GM19468 (cell line): Measurements from ENCODE around the gene STT3A.

ENCODE experiments used
- ATAC-seq: cut with Tn5 transposase; IDR thresholded peaks from one replicate; pipeline ENCODE4 v1.9.1; 2021; ENCODE audit warnings: mild to moderate bottlenecking, moderate library complexity, moderate number of reproducible peaks; ENCODE audit not compliant: unreplicated experiment; ENCODE audit errors: extremely low read depth

STT3A gene

DNA sequence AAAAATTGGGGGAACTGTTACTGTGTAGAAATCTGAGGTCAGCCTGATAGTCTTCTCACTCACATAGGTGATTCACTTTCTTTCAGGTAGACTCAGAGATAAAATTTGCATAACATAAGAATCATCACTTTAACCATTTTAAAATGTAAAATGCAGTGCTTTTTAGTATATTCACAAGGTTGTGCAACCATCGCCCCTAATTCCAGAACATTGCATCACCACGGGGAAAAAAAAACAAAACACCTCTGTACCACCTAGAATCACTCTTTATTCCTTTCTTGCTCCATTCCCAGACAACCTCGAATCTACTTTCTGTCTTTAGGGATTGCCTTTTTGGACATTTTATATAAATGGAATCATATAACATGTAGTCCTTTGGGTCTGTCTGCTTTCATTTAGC, 53.2 kb downstream of the STT3A start:
- no peak for ATAC-seq

DNA sequence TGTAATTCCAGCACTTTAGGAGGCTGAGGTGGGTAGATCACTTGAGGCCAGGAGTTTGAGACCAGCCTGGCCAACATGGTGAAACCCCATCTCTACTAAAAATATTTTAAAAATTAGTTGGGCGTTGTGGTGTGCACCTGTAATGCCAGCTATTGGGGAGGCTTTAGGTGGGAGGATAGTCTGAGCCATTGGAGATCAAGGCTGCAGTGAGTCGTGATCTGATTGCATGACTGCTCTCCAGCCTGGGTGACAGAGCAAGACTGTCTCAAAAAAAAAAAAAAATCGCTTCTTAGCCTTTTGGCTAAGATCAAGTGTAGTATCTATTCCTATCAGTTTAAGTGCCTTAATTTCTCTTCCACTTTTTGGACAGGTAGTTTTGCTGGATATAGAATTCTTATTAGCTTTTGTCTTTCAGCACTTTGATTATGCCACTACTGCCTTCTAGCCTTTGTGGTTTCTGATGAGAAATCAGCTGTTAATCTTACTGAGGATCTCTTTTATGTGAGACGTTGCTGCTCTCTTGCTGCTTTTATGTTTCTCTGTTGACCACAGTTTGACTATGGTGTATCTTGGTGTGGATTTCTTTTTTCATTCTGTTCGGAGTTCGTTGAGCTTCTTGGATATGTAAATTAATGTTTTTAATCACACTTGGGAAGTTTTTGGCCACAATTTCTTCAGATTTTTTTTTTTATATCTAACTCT, 57.0 kb downstream of the STT3A start:
- no peak for ATAC-seq

DNA sequence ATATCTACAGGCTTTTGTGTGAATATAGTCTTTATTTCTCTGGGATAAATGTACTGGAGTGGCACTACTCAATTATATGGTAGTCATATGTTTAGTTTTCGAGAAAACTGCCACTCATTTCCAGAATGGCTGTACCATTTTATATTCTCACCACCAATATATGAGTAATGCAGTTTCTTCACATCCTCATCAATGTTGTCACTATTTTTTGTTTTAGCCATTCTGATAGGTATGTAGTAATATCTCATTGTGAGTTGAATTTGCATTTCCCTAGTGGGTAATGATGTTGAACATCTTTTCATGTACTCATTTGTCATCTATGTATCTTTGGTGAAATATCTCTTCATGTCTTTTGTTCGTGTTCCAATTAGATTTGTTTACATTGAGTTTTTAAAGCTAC, 70.0 kb downstream of the STT3A start:
- no peak for ATAC-seq

DNA sequence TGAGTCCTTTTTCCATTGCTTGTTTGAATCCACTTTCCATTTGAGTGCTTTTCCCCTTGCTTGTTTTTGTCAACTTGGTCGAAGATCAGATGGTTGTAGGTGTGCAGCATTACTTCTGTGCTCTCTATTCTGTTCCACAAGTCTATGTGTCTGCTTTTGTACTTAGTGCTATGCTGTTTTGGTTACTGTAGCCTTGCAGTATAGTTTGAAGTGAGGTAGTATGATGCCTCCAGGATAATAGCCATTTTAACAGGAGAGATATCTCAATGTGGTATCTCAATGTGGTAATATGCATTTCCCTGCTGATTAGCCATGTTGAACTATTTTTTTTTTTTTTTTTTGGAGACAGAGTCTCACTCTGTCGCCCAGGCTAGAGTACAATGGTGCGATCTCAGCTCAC, 71.3 kb downstream of the STT3A start:
- no peak for ATAC-seq

DNA sequence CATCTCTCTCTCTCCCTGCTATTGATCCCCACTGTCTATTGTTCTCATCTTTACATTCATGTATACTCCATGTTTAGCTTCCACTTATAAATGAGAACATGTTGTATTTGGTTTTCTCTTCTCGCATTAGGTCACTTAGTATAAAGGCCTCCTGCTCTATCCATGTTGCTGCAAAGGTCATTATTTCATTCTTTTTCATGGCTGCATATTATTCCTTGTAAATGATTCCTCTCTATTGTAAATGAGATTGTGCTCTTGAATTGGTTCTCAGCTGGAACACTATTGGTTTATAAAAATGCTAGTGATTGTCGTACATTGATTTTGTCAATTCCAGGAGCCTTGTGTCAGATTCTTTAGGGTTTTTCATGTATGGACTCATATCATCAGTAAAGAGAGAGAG, 74.5 kb downstream of the STT3A start:
- no peak for ATAC-seq

DNA sequence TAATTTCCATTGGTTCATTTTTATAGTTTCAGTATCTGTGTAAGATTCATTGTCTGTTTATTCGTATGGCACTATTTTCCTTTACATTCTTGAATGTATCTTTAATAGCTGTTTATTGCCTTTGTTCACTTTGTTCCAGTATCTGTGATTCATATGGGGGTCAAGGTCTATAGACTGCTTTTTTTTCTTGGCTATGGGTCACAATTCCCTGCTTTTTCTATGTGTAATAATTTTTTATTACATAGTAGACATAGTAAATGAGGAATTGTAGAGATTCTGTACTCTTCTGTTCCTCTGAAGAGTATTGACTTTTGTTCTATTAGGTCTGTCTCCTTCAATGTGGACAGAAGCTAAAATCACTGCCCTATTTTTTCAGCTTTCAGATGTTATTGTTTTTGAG, 77.5 kb downstream of the STT3A start:
- no peak for ATAC-seq

DNA sequence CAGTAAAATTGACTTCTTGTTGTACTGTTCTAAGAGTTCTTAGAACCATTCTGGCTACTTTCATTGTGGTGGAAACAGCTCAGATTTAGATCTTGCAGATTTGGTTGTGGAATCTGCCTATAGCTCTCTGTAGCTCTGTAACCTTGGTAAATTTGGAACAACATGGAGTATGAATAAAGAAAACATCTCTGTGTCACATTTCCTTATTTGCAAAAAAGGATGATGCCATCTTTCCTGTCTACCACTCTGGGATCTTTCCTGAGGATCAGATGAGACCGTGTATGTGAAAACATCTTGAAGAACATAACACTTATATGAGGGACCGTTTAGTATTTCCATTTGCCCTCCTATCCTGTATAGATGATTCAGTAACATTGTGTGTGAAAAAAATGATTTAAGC, 78.9 kb downstream of the STT3A start:
- no peak for ATAC-seq
